Astrocyte of the spinal cord (primary cell): ENCODE data around the gene CDH8.
"Not testable (repeated sequence)": the region's sequence is repeated elsewhere in the genome, so short reads cannot be mapped to it uniquely, and the experiment has no call there.

Source experiments
- DNase-seq: peaks from one replicate; pipeline ENCODE4 v3.0.0; 2011; ENCODE audit warnings: low read depth, low spot score
- H3K4me3 ChIP-seq: 2 replicates; pipeline ENCODE4 v1.5.1; 2011; ENCODE audit warnings: low read depth, mild to moderate bottlenecking, low read length, moderate library complexity
- in situ Hi-C: cut with HindIII; loops from 2 replicates; pipeline ENCODE4 v1.10.0; 2017; ENCODE audit warnings: low sequenced_read_pairs
- TF ChIP-seq, protein P1 (sequence below): IDR thresholded peaks from 2 replicates; pipeline ENCODE4 v1.5.1; 2012; ENCODE audit warnings: low read depth, mild to moderate bottlenecking, low read length, inconsistent platforms

The CDH8 gene

DNA sequence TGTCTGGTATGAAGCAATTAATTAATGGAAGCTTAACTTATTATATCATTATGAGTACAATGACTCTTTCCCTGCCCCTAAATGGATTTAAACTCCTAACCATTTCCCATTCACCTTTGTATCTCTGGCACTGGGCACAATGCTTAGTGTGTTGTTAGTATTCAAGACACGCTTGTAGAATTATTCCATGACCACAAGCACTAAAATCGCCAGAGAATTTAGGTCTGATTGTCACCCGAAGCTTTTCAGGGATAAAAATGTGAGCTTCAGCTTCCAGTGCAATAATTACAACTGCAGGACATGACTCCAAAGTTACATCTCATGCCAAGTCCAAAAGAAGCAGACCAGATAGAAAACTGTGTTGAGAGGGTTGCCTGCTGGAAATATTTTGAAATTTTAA lies 101.6 kb downstream of the CDH8 start:
- in situ Hi-C loops, result no loop called here
- DNase-seq, result no peak
- H3K4me3 ChIP-seq, result no peak overlapping the region
- TF ChIP-seq, protein P1, sequence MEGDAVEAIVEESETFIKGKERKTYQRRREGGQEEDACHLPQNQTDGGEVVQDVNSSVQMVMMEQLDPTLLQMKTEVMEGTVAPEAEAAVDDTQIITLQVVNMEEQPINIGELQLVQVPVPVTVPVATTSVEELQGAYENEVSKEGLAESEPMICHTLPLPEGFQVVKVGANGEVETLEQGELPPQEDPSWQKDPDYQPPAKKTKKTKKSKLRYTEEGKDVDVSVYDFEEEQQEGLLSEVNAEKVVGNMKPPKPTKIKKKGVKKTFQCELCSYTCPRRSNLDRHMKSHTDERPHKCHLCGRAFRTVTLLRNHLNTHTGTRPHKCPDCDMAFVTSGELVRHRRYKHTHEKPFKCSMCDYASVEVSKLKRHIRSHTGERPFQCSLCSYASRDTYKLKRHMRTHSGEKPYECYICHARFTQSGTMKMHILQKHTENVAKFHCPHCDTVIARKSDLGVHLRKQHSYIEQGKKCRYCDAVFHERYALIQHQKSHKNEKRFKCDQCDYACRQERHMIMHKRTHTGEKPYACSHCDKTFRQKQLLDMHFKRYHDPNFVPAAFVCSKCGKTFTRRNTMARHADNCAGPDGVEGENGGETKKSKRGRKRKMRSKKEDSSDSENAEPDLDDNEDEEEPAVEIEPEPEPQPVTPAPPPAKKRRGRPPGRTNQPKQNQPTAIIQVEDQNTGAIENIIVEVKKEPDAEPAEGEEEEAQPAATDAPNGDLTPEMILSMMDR, result no peak

DNA sequence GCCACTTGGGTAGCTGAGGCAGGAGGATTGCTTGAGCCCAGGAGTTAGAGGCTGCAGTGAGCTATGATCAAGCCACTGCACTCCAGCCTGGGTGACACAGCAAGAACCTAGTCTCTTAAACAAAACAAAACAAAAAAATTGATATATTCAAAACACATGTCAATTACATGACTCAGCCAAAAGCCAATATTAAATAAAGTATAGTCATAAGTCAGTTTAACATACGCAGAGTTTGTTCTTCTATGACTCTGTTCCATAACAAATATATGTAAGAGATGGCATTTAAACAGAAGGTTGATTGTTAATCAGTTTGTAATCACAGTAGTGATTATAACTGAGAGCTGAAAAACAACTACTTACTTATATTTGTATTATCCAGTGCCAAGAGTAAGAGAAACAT lies 106.5 kb downstream of the CDH8 start:
- no peak overlapping the region for H3K4me3 ChIP-seq
- in situ Hi-C loops, result no loop called here
- TF ChIP-seq, protein P1, result no peak
- DNase-seq, result no peak

- TF ChIP-seq, protein P1, result no peak
- in situ Hi-C loops, result no loop called here
- H3K4me3 ChIP-seq, result no peak overlapping the region
- DNase-seq, result peak; percentile 8
These were observed 109.5 kb downstream of the CDH8 start for GRCh38 chr16:61926766-61927165.

GRCh38 chr16:61923629-61924028 lies 112.6 kb downstream of the CDH8 start:
- no peak overlapping the region for H3K4me3 ChIP-seq
- no peak for DNase-seq
- in situ Hi-C loops, result no loop called here
- TF ChIP-seq, protein P1, result no peak

DNA sequence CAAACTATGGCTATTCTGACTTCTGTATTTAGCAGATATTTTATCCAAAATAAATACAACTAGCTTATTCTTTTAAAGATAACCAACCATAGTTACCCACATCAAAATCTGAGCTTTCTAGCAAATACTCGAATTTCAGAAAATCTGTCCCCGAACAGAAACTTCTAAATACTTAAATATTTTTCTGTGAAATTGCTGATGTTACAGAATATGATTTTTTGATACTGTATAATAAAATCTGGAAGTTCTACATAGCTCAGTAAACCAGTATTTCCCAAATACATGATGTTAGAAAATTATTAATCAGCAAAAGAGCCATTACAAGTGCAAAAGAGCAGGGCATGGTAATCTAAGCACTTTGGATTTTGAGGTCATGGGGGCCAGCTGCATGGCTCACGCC lies 114.9 kb downstream of the CDH8 start:
- no peak overlapping the region for H3K4me3 ChIP-seq
- in situ Hi-C loops, result no loop called here
- TF ChIP-seq, protein P1, result no peak
- no peak for DNase-seq

DNA sequence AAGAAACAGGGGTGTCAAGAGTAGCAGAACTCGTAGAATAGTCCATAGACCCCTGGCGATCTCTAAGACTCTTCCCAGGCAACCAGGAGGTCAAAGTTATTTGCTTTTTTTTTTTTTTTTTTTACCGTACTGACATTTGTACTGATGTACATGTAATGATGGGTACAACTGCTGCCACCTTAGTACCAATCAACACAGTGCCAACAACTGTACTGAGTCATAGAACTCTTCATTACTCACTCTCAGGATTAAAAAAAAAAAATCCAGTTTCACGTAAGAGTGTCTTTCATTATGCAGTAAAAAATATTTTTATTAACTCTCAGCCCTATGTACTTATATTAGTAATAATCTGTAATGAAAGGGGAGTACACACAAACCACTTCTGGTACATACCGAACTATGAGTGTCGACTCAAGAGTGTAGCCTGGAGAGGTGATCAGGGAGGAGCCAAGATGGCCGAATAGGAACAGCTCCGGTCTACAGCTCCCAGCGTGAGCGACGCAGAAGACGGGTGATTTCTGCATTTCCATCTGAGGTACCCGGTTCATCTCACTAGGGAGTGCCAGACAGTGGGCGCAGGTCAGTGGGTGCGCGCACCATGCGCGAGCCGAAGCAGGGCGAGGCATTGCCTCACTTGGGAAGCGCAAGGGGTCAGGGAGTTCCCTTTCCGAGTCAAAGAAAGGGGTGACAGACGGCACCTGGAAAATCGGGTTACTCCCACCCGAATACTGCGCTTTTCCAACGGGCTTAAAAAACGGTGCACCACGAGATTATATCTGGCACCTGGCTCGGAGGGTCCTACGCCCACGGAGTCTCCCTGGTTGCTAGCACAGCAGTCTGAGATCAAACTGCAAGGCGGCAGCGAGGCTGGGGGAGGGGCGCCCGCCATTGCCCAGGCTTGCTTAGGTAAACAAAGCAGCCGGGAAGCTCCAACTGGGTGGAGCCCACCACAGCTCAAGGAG lies 118.1 kb downstream of the CDH8 start:
- H3K4me3 ChIP-seq, in situ Hi-C loops, DNase-seq: not testable (repeated sequence)

GRCh38 chr16:61915569-61915968 lies 120.7 kb downstream of the CDH8 start:
- no peak for DNase-seq
- H3K4me3 ChIP-seq, result no peak overlapping the region
- in situ Hi-C loops, result no loop called here
- TF ChIP-seq, protein P1, result no peak
